ENCODE data around the gene CEP152. TPM values are rescaled to one million over a fixed set of nuclear protein-coding genes. Genes with fewer than 3 reads are reported as not detected.

Gene CEP152, protein sequence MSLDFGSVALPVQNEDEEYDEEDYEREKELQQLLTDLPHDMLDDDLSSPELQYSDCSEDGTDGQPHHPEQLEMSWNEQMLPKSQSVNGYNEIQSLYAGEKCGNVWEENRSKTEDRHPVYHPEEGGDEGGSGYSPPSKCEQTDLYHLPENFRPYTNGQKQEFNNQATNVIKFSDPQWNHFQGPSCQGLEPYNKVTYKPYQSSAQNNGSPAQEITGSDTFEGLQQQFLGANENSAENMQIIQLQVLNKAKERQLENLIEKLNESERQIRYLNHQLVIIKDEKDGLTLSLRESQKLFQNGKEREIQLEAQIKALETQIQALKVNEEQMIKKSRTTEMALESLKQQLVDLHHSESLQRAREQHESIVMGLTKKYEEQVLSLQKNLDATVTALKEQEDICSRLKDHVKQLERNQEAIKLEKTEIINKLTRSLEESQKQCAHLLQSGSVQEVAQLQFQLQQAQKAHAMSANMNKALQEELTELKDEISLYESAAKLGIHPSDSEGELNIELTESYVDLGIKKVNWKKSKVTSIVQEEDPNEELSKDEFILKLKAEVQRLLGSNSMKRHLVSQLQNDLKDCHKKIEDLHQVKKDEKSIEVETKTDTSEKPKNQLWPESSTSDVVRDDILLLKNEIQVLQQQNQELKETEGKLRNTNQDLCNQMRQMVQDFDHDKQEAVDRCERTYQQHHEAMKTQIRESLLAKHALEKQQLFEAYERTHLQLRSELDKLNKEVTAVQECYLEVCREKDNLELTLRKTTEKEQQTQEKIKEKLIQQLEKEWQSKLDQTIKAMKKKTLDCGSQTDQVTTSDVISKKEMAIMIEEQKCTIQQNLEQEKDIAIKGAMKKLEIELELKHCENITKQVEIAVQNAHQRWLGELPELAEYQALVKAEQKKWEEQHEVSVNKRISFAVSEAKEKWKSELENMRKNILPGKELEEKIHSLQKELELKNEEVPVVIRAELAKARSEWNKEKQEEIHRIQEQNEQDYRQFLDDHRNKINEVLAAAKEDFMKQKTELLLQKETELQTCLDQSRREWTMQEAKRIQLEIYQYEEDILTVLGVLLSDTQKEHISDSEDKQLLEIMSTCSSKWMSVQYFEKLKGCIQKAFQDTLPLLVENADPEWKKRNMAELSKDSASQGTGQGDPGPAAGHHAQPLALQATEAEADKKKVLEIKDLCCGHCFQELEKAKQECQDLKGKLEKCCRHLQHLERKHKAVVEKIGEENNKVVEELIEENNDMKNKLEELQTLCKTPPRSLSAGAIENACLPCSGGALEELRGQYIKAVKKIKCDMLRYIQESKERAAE (N-terminal part only)
- total RNA-seq = 1.7 and 5.6 TPM in 2 replicates
- 2.7 and 4.7 TPM in 2 replicates for polyA plus RNA-seq

GRCh38 chr15:48810414-48811324 lies at the start of gene CEP152:
TSS of gene CEP152 (minus strand) at chr15:48811069. CDS start at chr15:48805649, 5,420 bp downstream.
- Histone ChIP-seq H3K4me1 (ENCODE audit: low read depth) (no peaks in the 10 kb centered on the region), H3K27me3 (peaks cover 19% of the 10 kb centered on the region), H3K36me3 (no peaks in the 10 kb centered on the region), H3K4me3 (peak within 1 kb of the TSS; percentile 70), H3K9me3 (ENCODE audit: low read depth) (no peaks in the 10 kb centered on the region), H3K27ac (no peak within 1 kb of the TSS)
- DNase-seq (ENCODE audit: low read depth in 1 of 2, low spot score in 1 of 2) = peak; percentile 100
- TF ChIP-seq, protein P1, sequence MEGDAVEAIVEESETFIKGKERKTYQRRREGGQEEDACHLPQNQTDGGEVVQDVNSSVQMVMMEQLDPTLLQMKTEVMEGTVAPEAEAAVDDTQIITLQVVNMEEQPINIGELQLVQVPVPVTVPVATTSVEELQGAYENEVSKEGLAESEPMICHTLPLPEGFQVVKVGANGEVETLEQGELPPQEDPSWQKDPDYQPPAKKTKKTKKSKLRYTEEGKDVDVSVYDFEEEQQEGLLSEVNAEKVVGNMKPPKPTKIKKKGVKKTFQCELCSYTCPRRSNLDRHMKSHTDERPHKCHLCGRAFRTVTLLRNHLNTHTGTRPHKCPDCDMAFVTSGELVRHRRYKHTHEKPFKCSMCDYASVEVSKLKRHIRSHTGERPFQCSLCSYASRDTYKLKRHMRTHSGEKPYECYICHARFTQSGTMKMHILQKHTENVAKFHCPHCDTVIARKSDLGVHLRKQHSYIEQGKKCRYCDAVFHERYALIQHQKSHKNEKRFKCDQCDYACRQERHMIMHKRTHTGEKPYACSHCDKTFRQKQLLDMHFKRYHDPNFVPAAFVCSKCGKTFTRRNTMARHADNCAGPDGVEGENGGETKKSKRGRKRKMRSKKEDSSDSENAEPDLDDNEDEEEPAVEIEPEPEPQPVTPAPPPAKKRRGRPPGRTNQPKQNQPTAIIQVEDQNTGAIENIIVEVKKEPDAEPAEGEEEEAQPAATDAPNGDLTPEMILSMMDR (IDR thresholded peaks at IDR 0.05; ENCODE audit: low read depth, low read length) = no peak

- H3K27ac ChIP-seq = no peak overlapping the region
- H3K9me3 ChIP-seq (ENCODE audit: low read depth) = no peaks in the 10 kb centered on the region
- H3K27me3 ChIP-seq = no peaks in the 10 kb centered on the region
- no peak overlapping the region for H3K4me3 ChIP-seq
- TF ChIP-seq, protein P1 (IDR thresholded peaks at IDR 0.05; ENCODE audit: low read depth, low read length) = no peak
- no peak for DNase-seq (ENCODE audit: low read depth in 1 of 2, low spot score in 1 of 2)
- H3K4me1 ChIP-seq (ENCODE audit: low read depth) = no peaks in the 10 kb centered on the region
- no peaks in the 10 kb centered on the region for H3K36me3 ChIP-seq
Observed at GRCh38 chr15:48859426-48859825, 48.6 kb upstream of the CEP152 start.

DNA sequence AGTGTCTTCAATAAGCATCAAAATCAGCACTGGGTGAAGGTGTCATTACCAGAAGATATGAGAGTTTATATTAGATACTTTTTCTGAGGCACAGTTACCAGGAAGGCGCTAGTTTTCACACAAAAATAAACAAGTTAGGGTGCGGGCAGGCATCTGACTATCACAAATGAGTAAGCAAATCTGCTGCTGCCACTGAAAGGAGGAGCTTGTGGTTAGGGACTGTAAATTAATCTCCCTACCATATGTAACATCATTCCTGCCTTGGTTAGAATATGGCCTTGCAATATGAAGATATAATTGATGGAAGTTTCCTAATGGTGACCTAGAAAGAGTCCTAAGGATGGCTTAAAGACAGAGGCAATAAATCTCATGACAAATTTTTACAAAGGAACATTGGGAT lies 47.5 kb upstream of the CEP152 start:
- H3K36me3 ChIP-seq = no peaks in the 10 kb centered on the region
- H3K27ac ChIP-seq = no peak overlapping the region
- H3K4me3 ChIP-seq = no peak overlapping the region
- H3K27me3 ChIP-seq = no peaks in the 10 kb centered on the region
- peak in 1 of 2 donors; percentile 57 for DNase-seq (ENCODE audit: low read depth in 1 of 2, low spot score in 1 of 2)
- TF ChIP-seq, protein P1 (IDR thresholded peaks at IDR 0.05; ENCODE audit: low read depth, low read length) = no peak
- H3K4me1 ChIP-seq (ENCODE audit: low read depth) = no peaks in the 10 kb centered on the region
- H3K9me3 ChIP-seq (ENCODE audit: low read depth) = no peaks in the 10 kb centered on the region

DNA sequence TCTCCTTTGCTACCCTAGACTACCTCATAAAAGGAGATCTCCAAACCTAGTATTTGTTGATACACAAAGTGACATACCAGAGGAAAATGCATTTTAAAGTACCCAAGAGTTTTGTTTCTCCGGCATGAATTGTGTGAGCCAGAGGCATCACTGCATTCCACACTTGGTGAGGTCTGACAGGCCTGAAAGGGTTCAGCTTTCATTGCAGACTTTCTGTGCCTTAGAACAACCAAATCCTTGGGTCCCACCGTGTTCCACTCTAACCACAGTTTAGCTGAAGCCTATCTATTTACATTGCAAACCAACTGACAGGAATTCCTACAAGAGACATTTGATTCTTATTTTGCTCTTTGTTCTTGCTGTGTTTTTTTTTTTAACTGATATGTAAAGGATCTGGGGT lies 46.1 kb upstream of the CEP152 start:
- no peak overlapping the region for H3K27ac ChIP-seq
- H3K9me3 ChIP-seq (ENCODE audit: low read depth) = no peaks in the 10 kb centered on the region
- H3K36me3 ChIP-seq = no peaks in the 10 kb centered on the region
- DNase-seq (ENCODE audit: low read depth in 1 of 2, low spot score in 1 of 2) = peak; percentile 30
- TF ChIP-seq, protein P1 (IDR thresholded peaks at IDR 0.05; ENCODE audit: low read depth, low read length) = no peak
- no peaks in the 10 kb centered on the region for H3K27me3 ChIP-seq
- H3K4me1 ChIP-seq (ENCODE audit: low read depth) = no peaks in the 10 kb centered on the region
- H3K4me3 ChIP-seq = no peak overlapping the region
